ENCODE data around the gene PTGIS. TPM values are rescaled to one million over a fixed set of nuclear protein-coding genes. Genes with fewer than 3 reads are reported as not detected.
"Not testable (repeated sequence)": the region's sequence is repeated elsewhere in the genome, so short reads cannot be mapped to it uniquely, and the experiment has no call there.

PTGIS gene
- total RNA-seq, 1 donor from 2014 or later = 42.1 TPM

DNA sequence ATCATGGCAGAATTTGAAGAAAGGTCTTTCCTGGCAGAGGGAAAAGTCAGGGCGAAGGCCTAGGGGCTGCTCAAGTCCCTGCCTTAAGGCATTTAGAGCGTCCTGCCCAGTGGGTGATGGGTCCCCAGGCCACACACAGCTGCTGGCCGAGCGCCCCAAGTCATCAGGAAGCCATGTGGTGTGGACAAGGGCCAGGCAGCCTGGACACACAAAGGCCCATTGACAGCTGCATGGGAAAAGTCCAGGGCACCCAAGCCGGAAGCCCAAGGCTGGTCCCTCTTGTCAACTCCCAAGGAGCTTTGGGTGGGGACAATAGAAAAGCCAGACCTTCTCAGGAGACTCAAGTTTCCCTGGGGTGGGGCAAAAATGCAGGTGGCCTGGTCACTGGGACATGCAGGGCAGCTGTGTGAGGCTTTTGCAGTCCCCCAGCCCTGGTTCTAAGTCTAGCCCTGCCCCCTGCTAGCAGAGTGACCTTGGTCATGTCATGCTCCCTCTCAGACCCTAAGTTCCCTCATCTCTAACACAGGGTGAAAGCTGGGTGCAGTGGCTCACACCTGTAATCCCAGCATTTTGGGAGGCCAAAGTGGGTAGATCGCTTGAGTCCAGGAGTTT lies 44.3 kb upstream of the PTGIS start:
- no peaks in the 10 kb centered on the region for H3K9me3 ChIP-seq
- no peak overlapping the region for H3K27ac ChIP-seq
- H3K27me3 ChIP-seq = no peaks in the 10 kb centered on the region
- ATAC-seq (no peak), DNase-seq (no peak)
- no peaks in the 10 kb centered on the region for H3K36me3 ChIP-seq
- TF ChIP-seq, protein P1, sequence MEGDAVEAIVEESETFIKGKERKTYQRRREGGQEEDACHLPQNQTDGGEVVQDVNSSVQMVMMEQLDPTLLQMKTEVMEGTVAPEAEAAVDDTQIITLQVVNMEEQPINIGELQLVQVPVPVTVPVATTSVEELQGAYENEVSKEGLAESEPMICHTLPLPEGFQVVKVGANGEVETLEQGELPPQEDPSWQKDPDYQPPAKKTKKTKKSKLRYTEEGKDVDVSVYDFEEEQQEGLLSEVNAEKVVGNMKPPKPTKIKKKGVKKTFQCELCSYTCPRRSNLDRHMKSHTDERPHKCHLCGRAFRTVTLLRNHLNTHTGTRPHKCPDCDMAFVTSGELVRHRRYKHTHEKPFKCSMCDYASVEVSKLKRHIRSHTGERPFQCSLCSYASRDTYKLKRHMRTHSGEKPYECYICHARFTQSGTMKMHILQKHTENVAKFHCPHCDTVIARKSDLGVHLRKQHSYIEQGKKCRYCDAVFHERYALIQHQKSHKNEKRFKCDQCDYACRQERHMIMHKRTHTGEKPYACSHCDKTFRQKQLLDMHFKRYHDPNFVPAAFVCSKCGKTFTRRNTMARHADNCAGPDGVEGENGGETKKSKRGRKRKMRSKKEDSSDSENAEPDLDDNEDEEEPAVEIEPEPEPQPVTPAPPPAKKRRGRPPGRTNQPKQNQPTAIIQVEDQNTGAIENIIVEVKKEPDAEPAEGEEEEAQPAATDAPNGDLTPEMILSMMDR (IDR thresholded peaks at IDR 0.05) = no peak
- no peak overlapping the region for H3K4me3 ChIP-seq
- H3K4me1 ChIP-seq = peaks cover 13% of the 10 kb centered on the region
- intact Hi-C loops (cut with DNase I) = loop anchor here (5.0 kb wide), 1 partner anchor 235 kb away; no protein-coding TSS in a partner anchor

DNA sequence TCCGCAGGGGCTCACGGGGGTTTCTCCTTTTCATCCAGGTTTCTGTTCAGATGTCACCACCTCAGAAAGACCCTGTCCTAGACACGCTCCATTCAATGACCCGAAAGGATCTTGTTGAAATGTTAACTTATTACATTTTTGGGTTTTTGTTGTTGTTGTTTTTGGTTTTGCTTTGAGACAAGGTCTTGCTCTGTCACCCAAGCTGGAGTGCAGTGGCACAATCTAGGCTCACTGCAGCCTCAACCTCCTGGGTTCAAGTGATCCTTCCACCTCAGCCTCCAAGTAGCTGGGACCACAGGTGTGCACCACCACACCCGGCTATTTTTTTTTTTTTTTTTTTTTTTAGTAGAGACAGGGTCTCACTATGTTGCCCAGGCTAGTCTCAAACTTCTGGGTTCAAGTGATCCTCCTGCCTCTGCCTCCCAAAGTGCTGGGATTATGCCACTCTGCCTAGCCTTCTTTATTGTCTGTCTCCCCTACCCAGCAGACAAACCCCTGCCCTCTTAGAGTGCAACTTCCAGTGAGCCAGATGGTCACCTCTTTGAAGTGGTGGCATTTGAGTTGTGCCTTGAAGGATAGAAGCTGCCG lies 43.7 kb upstream of the PTGIS start:
- intact Hi-C loops (cut with DNase I) = loop anchor here (5.0 kb wide), 1 partner anchor 236 kb away; no protein-coding TSS in a partner anchor
- ATAC-seq, DNase-seq, H3K36me3 ChIP-seq, H3K27ac ChIP-seq, H3K27me3 ChIP-seq, H3K9me3 ChIP-seq: not testable (repeated sequence)
- Histone ChIP-seq H3K4me1 (peaks cover 13% of the 10 kb centered on the region), H3K4me3 (peak overlapping the region; percentile 23)

DNA sequence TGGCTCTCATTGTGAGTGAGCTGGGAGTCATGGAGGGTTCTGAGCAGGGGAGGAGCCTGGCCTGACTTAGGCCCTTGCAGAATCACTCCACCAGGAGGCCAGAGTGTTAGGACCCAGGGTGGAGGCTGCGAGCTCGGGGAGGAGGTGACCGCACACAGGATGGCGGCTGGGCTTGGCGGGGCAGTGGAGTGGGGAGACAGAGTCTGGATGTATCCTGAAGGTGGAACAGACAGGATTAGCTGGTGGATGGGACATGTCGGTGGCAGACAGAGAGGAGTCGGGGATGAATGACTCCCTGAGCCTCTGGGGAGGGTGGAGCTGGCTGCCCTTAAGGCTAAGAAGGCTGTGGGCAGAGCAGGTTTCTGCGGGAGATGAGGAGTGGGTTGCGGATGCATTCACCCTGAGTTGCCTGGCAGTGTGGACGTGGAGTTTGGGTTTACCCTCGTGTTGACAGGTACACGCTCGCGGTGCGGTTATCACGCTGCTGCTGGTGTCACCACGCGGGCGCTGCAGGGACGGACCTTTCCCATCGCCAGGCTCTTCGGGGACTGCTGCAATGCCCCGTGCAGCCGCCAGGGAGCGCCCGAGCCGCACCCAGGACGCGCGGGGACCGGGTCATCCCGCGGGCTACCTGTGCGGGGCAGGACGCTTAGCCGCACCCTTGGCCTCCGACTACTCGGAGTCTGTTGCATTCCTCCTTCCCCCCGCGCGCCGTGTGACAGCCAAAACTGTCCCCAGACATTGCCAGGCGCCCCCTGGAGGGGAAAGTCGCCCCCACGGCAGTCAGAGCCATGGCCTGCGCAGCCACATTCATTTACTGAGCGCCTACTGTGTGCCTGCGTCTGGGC lies 43.0 kb upstream of the PTGIS start:
- peak; percentile 90 for DNase-seq
- intact Hi-C loops (cut with DNase I) = loop anchor here (5.0 kb wide), 1 partner anchor 236 kb away; no protein-coding TSS in a partner anchor
- H3K36me3 ChIP-seq = no peaks in the 10 kb centered on the region
- no peak overlapping the region for H3K27ac ChIP-seq
- H3K4me1 ChIP-seq = peaks cover 13% of the 10 kb centered on the region
- peak overlapping the region; percentile 23 for H3K4me3 ChIP-seq
- no peaks in the 10 kb centered on the region for H3K27me3 ChIP-seq
- TF ChIP-seq, protein P1 (IDR thresholded peaks at IDR 0.05) = peak; percentile 100
- H3K9me3 ChIP-seq = no peaks in the 10 kb centered on the region
- peak; percentile 95 for ATAC-seq

DNA sequence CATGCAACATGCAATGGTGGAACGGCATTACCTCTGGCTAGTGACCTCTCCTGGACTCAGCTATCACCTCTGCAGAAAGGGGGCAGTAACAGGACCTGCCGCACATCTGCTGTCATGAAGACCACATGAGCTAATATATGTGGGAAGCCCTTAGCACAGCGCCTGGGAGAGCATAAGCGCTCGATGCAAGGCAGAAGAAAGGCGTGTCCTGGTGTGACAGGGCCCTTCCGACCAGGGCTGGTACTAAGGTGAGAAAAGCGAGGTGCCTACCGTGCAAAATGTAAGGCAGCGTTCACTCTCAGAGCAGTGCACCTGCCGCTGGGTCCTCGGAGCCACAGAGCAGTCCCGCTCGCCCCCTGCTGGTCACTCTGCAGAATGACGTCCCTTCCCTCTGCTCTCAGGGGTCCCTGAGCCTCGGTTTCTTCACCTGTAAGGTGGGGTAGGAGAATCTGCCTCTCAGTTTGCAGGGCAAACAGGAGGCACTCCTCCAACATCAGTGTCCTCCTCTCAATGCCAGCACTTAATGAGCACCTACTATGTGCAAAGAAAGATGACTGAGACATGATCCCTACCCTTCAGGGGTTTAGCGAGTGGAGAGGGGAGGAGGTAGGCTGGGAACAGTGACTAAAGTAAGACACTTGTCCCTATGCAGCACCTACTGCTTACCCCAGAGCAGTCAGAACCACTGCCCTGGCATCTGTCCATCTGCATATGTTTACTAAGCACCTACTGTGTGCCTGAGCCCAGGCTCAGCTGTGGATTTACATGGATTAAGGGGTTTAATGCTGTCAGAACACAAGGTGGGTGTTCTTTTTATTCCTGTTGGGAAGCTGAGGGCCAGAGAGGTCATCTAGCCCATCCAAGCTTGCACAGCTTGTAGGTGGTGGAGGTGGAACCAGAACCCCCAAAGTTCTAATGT lies 41.1 kb upstream of the PTGIS start:
- H3K4me1 ChIP-seq = peaks cover 17% of the 10 kb centered on the region
- no peaks in the 10 kb centered on the region for H3K9me3 ChIP-seq
- DNase-seq (peak; percentile 85), ATAC-seq (peak; percentile 87)
- no peak overlapping the region for H3K27ac ChIP-seq
- no peaks in the 10 kb centered on the region for H3K36me3 ChIP-seq
- TF ChIP-seq, protein P1 (IDR thresholded peaks at IDR 0.05) = peak; percentile 98
- H3K4me3 ChIP-seq = no peak overlapping the region
- intact Hi-C loops (cut with DNase I) = loop anchor here (5.0 kb wide), 2 partner anchors 67 to 277 kb away; no protein-coding TSS in a partner anchor
- no peaks in the 10 kb centered on the region for H3K27me3 ChIP-seq

DNA sequence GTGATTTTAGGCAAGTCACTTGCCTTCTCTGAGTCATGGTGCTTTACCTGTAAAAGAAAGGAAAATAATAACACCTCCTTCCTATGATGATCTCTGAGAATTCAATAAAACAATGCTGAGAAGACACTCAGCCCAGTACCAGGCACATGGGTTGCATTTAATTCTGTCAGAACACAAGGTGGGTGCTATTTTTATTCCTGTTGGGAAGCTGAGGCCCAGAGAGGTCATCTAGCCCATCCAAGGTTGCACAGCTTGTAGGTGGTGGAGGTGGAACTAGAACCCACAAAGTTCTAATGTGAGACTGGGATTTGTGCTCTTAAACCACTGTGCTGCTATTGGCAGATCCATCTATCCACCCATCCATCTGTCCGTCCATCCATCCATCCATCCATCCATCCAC lies 39.6 kb upstream of the PTGIS start:
- no peak for ATAC-seq
- no peak overlapping the region for H3K27ac ChIP-seq
- H3K4me3 ChIP-seq = no peak overlapping the region
- H3K27me3 ChIP-seq = no peaks in the 10 kb centered on the region
- no peaks in the 10 kb centered on the region for H3K36me3 ChIP-seq
- no peak for DNase-seq
- intact Hi-C loops (cut with DNase I) = loop anchor here (5.0 kb wide), 2 partner anchors 65 to 275 kb away; no protein-coding TSS in a partner anchor
- H3K9me3 ChIP-seq = no peaks in the 10 kb centered on the region
- H3K4me1 ChIP-seq = peaks cover 17% of the 10 kb centered on the region
- TF ChIP-seq, protein P1 (IDR thresholded peaks at IDR 0.05) = no peak

Measured in upper lobe of right lung (tissue), 1 donor.